Right cardiac atrium (tissue), 5 donors: ENCODE results near the gene SORCS3. TPM values are rescaled to one million over a fixed set of nuclear protein-coding genes. Genes with fewer than 3 reads are reported as not detected.
"Not testable (repeated sequence)": the region's sequence is repeated elsewhere in the genome, so short reads cannot be mapped to it uniquely, and the experiment has no call there.

Experiments
- ATAC-seq, 2 donors: fragments of 200-7000 bp; cut with Tn5 transposase; one replicate each; pipeline versions ENCODE4 v1.8.0 to v1.9.1; 2020; ENCODE audit warnings: moderate library complexity in 2 of 2, mild to moderate bottlenecking in 1 of 2
- DNase-seq, 3 donors: peaks; one replicate each; pipeline ENCODE4 v3.0.0-alpha.2; 2020
- H3K27ac ChIP-seq: one replicate; pipeline ENCODE4 v1.5.1; 2013; ENCODE audit warnings: mild to moderate bottlenecking, low read length, control low read depth, moderate library complexity
- H3K27me3 ChIP-seq: one replicate; pipeline ENCODE4 v1.6.1; 2013; ENCODE audit not compliant: control insufficient read depth, insufficient read depth
- H3K4me1 ChIP-seq: one replicate; pipeline ENCODE4 v1.6.1; 2013; ENCODE audit warnings: low read length; ENCODE audit not compliant: control insufficient read depth, insufficient read depth
- H3K4me3 ChIP-seq: one replicate; pipeline ENCODE4 v1.5.1; 2013; ENCODE audit warnings: low read length, control low read depth
- H3K9me3 ChIP-seq: one replicate; pipeline ENCODE4 v1.6.1; 2013; ENCODE audit warnings: low read length; ENCODE audit not compliant: control insufficient read depth
- WGBS: extraction: QIAGEN DNeasy Blood & Tissue Kit; methylation state at CpG from one replicate; pipeline ENCODE4 v1.1.7; 2013; 5-methylcytosine and 5-hydroxymethylcytosine counted together
- intact Hi-C, 4 donors: fragments of 100-400 bp; cut with DNase I; formaldehyde crosslinking; loops; one replicate each; pipeline versions ENCODE4 v1.11.0 to v1.14.0; 2022 to 2023
- polyA plus RNA-seq: library from polyadenylated mRNA; stranded (reverse); fragments of 200-250 nt; gene quantifications from one replicate; pipeline ENCODE4 v1.2.3, GENCODE V29; 2013
- total RNA-seq, 4 donors: library from RNA; stranded (reverse); fragmentation: NEBNext Ultra II Directional; extraction: Animal tissue kit (Norgen Biotek cat#: 25700); gene quantifications; one replicate each; pipeline ENCODE4 v1.2.1, GENCODE V29; 2021
- donor health status: healthy with polysubstance abuse.
- donor health status: DM: no; HTN: yes; CAD: no.
- donor health status: DM: no; HTN: no; CAD: no.
- donor health status: DM: no; HTN: yes; CAD: no; lungs with severe emphysema.
- donor health status: DM: yes; HTN: yes; CAD: no.

Gene SORCS3
- total and polyA plus RNA-seq, 5 donors = 0.03 to 0.11 (median 0.07) TPM; not detected in 2

DNA sequence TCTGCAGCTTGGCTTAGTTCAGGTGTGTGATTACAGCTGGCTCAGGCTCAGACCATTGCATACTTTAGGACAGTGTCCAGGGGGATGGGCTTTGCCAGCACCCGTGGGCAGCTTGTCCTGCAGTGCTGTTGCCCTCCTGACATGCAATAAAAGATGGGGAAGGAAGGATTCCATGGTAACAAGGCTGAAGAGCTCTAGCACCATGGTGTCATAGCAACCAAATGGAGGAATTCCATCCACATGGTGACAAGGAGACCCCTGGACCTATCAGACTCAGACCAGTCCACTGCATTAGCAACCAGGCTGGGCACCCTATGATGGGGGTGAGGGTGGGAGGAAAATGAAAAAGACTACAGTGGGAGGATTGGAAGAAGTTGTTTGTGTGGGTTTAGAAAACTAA is 49.9 kb downstream of the SORCS3 start:
- Histone ChIP-seq H3K9me3 (no peaks in the 10 kb centered on the region), H3K27me3 (no peaks in the 10 kb centered on the region), H3K4me1 (no peaks in the 10 kb centered on the region), H3K4me3 (no peak overlapping the region), H3K27ac (no peak overlapping the region)
- intact Hi-C loops = no loop called here
- ATAC-seq (no peak), DNase-seq (no peak)
- WGBS = 58% methylated on average over 1 of the region's 1 CpG

DNA sequence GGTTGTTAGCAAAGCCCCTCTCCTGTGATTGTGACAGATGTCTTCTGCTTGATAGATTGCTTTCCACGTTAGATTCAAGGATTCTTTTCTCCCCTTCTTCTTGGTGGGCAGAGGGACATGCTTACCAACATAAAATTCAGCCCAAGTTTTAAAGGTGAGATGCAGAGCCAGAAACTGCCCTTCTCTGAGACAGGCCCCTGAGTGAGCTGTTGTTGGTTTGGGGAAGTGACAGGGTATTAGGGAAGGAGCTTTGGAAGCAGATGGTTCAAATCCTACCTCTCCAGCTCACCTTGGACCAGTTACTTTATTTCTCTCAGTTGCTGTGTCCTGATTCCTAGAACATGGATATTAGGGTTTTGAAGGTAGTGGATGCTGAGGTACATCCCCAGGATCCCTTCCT is 53.0 kb downstream of the SORCS3 start:
- H3K4me1 ChIP-seq = no peaks in the 10 kb centered on the region
- no peaks in the 10 kb centered on the region for H3K9me3 ChIP-seq
- DNase-seq (no peak), ATAC-seq (no peak)
- H3K4me3 ChIP-seq = no peak overlapping the region
- intact Hi-C loops = no loop called here
- no peaks in the 10 kb centered on the region for H3K27me3 ChIP-seq
- 45% methylated on average over 1 of the region's 1 CpG for WGBS
- H3K27ac ChIP-seq = no peak overlapping the region

DNA sequence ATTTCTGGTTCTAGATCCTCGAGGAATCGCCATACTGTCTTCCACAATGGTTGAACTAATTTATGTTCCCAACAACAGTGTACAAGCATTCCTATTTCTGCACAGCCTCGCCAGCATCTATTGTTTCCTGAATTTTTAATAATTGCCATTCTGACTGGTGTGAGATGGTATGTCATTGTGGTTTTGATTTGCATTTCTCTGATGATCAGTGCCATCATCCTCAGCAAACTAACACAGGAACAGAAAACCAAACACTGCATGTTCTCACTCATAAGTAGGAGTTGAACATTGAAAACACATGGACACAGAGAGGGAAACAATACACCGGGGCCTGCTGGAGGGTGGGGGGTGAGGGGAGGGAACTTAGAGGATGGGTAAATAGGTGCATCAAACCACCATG is 62.2 kb downstream of the SORCS3 start:
- DNase-seq, H3K27me3 ChIP-seq, H3K4me1 ChIP-seq, H3K9me3 ChIP-seq, H3K27ac ChIP-seq, H3K4me3 ChIP-seq, intact Hi-C loops, ATAC-seq: not testable (repeated sequence)
- 85% methylated on average over 4 of the region's 4 CpGs for WGBS

DNA sequence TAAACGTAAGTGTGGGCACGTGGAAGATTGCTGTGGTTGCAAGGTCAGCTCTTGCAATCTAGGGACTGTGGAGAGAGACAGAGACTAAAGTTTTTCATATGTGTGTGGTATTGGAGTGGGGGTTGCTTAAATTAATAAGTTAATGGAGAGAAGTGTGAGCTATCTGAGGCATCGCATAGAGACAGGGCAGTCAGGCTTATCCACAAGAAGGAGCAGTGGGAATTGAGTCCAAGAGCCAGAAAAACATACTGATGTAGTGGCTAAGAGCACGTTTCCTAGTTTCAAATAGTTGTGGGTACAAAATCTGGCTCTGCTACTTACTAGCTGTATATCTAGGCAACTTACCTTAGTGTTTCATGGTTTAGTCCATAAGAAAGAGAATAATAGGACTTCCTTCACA is 65.8 kb downstream of the SORCS3 start:
- ATAC-seq (no peak), DNase-seq (no peak)
- Histone ChIP-seq H3K27me3 (no peaks in the 10 kb centered on the region), H3K4me1 (no peaks in the 10 kb centered on the region), H3K27ac (no peak overlapping the region), H3K9me3 (no peaks in the 10 kb centered on the region), H3K4me3 (no peak overlapping the region)
- WGBS = 65% methylated on average over 4 of the region's 4 CpGs
- intact Hi-C loops = no loop called here

DNA sequence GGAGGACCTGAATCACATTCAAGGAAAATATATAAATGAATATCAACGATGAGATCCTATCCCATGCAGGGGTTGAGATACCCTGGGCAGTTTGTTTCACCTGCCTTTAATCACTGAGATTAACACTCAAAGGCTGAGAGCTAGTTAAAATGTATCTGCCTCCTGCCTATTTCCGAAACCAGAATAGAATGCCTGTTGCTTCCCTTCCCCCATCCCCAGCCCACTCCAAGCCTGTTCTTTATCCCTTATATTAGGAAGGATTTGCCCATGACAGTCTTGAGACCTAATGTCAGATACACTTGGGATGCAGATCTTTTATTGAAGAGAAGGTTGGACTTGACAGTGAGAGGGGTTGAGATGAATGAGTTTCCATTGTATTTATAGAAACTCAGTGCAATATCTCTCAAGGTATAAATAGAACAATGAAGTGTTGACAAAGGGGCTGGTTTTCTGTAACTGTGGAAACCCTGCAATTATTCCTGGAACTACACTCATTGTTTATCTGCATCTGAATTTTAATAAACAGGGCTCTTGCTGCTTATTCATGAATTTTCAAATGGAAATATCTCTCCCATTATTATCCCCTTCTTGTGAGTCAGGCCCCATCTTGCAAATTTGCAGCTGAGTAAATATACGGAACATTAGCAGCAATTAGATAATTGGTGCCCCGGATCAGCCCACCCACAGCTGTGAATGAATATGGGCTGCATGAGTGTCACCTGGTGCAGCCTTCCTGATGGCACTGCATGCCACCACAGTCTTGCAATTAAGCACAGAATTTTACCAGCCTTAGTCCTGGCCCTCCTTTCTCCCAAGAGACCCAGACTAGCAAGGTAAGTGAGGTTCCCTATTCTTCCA is 66.7 kb downstream of the SORCS3 start:
- DNase-seq (no peak), ATAC-seq (no peak)
- Histone ChIP-seq H3K9me3 (no peaks in the 10 kb centered on the region), H3K4me1 (no peaks in the 10 kb centered on the region), H3K4me3 (no peak overlapping the region), H3K27me3 (no peaks in the 10 kb centered on the region), H3K27ac (no peak overlapping the region)
- intact Hi-C loops = no loop called here
- WGBS = 46% methylated on average over 4 of the region's 4 CpGs

DNA sequence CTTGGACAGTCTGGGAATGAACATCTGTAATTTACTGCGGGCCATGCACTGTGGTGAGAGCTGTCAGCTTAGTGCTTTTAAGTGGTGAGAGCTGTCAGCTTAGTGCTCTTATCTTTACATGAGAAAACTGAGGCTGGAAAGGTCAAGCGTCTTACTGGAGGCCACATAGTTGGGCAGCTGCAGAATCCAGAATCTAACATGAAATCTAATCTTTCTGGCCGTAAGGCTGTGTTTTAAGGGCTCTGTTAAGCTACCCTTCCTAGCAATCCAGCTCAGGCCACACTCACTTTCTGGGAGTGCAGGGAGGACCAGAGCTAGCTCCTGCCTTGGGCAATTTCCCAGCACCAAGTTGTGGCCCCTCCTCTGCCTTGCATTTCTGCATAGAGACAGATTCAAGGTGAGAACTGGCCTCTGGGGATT is 70.2 kb downstream of the SORCS3 start:
- no peaks in the 10 kb centered on the region for H3K9me3 ChIP-seq

DNA sequence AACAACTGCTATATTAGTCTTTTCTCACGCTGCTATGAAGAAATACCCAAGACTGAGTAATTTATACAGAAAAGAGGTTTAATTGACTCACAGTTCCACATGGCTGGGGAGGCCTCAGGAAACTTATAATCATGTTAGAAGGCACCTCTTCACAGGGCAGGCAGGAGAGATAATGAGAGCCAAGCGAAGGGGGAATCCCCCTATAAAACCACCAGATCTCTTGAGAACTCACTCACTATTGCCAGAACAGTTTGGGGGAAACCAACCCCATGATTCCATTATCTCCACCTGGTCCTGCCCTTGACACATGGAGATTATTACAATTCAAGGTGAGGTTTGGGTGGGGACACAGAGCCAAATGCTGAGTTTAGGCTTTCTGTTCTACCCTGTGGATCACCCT is 89.5 kb downstream of the SORCS3 start:
- 71% methylated on average over 2 of the region's 2 CpGs for WGBS
- H3K9me3 ChIP-seq, H3K27ac ChIP-seq, ATAC-seq, H3K4me1 ChIP-seq, DNase-seq, H3K4me3 ChIP-seq, intact Hi-C loops, H3K27me3 ChIP-seq: not testable (repeated sequence)

More for the DNA sequence above, 70.2 kb downstream of the SORCS3 start:
- 24% methylated on average over 3 of the region's 3 CpGs for WGBS
- H3K27me3 ChIP-seq = no peaks in the 10 kb centered on the region
- ATAC-seq (peak; percentile 25 to 68), DNase-seq (no peak)
- H3K4me3 ChIP-seq = no peak overlapping the region
- intact Hi-C loops = no loop called here
- no peaks in the 10 kb centered on the region for H3K4me1 ChIP-seq
- no peak overlapping the region for H3K27ac ChIP-seq

DNA sequence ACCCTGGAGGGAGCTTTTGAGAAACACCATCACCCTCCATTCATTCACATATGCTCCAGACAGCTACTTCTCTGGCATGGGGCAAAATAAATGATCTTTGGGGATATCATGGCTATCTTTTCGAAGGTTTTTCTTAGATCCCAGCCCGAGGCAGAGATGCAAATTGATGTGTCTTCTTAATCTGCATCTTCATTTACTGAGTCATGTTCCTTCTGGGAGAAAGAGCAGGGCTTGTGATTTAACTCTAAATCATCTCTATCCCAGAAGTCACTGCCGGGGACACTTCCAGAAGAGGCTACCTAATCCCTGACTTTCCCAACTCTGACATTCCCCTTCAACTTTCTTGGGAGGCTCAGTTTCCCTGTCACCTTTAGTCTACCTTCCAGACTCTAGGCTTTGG is 90.1 kb downstream of the SORCS3 start:
- ATAC-seq (no peak), DNase-seq (no peak)
- intact Hi-C loops = no loop called here
- Histone ChIP-seq H3K4me3 (no peak overlapping the region), H3K4me1 (no peaks in the 10 kb centered on the region), H3K27ac (no peak overlapping the region), H3K9me3 (no peaks in the 10 kb centered on the region), H3K27me3 (no peaks in the 10 kb centered on the region)
- 78% methylated on average over 3 of the region's 3 CpGs for WGBS

DNA sequence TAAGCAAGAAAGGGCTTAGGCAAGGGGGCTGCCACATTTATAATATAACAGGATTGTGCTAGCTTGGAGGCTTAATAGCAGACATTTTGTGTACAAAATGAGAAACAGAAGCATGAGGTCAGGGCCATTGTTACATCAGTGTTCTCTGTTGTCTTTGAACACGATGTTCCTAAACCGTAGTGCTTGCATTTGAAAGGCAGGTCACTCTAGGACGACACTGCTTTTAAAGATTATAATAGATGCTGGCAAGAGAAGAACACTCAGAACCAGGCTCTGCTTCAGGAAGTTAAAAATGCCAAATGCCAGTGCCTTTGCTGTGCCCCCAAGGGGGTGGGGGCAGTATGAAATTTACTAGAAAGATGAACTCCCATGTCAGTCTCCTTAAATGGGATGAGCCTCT is 91.1 kb downstream of the SORCS3 start:
- Histone ChIP-seq H3K4me1 (no peaks in the 10 kb centered on the region), H3K4me3 (no peak overlapping the region), H3K9me3 (no peaks in the 10 kb centered on the region), H3K27ac (peak overlapping the region; percentile 39), H3K27me3 (no peaks in the 10 kb centered on the region)
- 45% methylated on average over 3 of the region's 3 CpGs for WGBS
- DNase-seq (no peak), ATAC-seq (peak; percentile 55 to 77)
- intact Hi-C loops = no loop called here

DNA sequence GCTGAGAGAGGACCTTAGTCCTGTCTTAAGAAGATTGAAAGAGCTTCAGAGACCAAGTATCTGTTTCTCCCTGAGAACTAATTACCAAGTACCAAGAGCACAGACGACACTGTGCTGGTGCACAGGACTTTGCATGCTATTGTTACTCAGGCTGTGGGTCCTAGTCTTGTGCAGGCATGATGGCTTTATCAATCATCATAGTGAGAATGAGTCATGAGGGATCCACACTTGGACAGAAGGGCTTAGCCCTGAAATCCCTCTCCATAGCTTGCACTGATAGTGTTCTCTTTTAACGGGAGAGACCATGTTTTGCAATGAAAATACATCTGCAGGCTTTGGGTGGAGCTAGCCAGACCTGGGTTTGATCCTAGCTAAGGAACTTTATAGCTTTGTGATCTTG is 93.3 kb downstream of the SORCS3 start:
- intact Hi-C loops = no loop called here
- DNase-seq (no peak), ATAC-seq (no peak)
- no peaks in the 10 kb centered on the region for H3K9me3 ChIP-seq
- H3K4me3 ChIP-seq = no peak overlapping the region
- H3K27me3 ChIP-seq = no peaks in the 10 kb centered on the region
- H3K27ac ChIP-seq = no peak overlapping the region
- 51% methylated on average over 2 of the region's 2 CpGs for WGBS
- H3K4me1 ChIP-seq = no peaks in the 10 kb centered on the region

DNA sequence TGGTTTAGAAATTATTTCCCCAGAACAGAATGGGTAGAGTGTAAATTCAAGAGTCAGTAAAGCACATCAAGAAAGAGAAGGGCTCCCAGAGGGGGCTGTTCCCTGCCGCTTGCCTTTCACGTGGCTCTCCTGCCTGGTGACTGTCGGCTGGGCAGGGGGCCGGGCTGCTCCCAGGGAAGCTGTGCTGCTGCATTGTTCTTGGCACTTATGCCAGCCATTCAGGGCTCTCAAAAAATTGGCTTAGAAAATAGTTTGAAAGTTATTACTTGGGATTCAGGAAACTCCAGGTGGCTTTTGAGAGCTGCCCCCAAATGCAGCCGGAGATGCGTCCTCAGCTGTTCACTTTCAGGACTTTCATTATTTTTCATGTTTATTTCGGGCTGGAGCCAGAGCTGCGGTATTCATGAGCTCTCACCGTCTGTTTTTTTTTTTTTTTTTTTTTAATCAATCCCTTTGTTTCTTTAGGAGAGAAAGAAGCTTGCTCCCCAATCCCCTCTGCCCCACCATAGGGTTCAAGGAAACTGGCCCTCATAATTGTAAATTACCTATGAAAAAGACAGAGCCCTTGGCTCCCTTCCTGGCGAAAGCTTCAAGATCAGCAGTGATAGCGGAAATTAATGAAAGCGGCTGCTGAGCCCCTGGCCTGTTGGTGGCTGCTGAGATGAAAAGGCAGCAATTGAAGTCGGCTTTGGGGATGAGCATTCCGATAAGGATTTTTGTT is 94.1 kb downstream of the SORCS3 start:
- peak in 2 of 3 donors; percentile 53 to 57 for DNase-seq
- ATAC-seq = peak in 1 of 2 donors; percentile 63
- intact Hi-C loops = no loop called here
- Histone ChIP-seq H3K4me3 (no peak overlapping the region), H3K27me3 (no peaks in the 10 kb centered on the region), H3K27ac (no peak overlapping the region), H3K9me3 (no peaks in the 10 kb centered on the region), H3K4me1 (no peaks in the 10 kb centered on the region)
- WGBS = 27% methylated on average over 14 of the region's 14 CpGs
